CD4-positive, alpha-beta T cell treated with Interleukin-4 for 1 hour (primary cell): ENCODE data around the gene NUBPL.
"Not testable (repeated sequence)": the region's sequence is repeated elsewhere in the genome, so short reads cannot be mapped to it uniquely, and the experiment has no call there.

Experiments
- DNase-seq, 2 donors: peaks; one replicate each; pipeline ENCODE4 v3.0.0-alpha.2; 2020 to 2022

Gene NUBPL

DNA sequence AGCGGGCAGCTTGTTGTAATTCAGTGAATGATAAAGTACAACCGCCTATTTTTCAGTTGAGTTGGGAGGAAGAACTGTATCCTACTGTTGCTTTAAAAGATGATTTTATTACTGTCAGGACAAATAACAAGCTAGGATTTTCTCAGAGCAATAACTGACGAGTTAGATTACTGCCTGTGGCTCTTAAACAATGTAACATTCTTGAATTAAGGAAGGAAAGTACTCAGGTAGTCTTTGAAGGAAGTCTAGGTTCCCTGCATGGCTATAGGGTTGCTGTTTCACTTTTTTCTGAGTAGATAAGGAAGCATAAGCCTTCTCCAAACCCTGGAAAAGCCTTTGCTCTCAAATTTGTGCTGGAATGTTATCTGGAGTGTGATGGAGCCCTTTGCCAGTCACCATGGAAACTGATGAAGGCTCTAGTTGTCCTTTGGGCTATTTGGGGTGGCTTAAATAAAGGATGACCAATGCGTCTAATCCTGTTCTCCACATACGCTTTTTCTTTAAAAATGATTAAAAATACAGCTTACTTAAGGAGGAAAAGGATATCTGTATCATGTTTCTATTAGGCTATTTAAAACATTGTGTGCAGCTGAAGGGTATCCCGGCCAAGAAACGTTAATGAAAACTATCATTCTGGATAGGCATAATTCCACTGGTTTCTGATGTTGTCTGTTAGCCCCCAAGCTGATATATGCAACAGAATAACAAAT, 17.7 kb downstream of the NUBPL start:
- no peak for DNase-seq

DNA sequence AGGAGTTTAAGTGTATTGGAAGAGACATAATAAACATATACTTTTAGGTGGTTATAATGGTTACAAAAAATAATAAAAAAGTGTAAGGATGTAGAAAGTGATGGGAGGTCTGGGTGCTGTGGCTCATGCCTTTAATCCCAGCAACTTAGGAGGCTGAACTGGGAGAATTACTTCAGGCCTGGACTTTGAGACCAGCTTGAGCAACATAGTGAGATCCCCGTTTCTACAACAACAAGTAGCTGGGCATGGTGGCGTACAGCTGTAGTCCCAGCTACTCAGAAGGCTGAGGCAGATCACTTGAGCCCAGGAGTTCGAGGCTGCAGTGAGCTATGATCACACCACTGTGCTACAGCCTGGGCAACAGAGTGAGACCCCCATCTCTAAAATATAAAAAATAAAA, 19.0 kb downstream of the NUBPL start:
- DNase-seq = no peak

DNA sequence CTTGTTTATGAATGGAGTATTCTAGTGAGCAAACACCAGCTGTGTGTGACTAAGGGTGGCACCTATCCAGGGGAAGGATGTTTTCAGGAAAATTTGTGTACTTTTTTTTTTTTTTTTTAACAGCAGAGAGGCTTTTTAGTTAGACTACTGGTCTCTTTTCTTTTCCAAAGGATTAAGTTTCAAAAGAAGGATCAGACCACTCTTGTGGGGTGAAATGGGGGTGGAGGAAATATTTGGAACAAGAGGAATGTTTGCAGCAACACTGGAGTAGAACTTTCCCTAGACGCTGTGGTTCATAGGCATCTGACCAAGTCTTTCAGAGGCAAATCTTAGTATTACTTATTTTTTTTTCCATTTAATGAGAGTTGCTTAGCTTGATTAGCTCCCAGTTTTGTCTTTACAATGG, 21.1 kb downstream of the NUBPL start:
- no peak for DNase-seq

DNA sequence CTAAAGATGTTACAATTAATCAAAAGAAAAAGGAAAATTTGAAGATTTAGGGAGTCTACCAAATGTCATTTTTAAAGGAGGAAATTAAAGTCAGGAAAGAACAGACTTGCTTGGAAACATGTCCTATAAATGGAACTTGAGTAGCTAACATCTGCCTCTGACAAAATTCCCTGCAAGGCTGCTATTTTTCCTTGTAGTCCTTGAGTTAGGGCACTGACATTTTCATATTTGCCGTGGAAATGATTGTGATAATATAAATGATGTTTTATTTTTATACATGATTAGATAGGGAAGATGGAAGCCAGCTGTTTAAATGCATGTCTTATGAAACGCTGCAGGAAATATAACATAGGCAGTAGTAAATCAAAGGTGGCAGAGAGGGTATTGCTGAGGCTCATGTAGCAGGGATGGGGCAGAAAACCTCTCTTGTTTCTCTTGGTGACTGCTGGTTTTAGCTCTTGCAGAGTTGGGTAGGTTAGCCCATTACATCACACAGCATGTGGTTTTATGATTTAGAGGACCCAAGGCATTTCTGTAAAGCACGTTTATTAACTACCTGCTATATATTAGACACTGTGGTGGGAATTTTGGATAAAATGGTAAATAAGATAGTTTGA, 21.7 kb downstream of the NUBPL start:
- no peak for DNase-seq

DNA sequence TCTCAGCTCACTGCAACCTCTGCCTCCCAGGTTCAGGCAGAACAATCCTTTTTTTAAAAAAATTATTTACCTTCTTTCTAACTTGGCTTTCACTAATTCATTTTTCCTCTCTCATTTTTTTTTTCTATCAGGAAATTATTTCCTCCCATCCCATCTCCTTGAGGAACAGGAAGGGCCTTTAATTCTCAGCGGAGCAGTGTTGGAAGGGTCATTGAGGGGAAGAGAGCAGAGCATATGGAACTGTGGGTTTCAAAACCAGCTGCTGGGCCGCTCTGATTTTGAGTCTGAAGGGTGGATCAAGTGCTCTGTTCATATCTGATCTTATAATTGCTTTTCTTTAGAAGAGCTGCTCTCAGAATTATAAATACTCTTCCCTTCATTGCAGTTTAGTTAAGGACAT, 29.0 kb downstream of the NUBPL start:
- DNase-seq = no peak

DNA sequence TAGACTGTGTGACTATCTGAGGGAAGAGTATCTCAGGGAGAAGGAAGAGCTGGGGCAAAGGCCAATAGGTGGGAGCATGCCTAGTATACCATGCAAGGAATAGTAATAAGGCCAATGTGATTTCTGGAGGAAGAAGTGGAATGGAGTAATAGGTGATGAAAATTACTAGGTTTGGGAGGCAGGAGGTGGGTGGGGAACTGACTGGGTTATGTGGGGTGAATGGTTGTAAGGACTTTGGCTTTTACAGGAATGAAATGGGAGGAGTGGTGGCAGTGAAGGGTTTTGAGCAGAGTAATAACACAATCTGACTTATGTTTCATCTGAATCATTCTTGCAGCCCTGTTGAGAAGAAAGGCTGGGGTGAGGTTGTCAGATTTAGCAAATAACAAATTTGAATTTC, 30.9 kb downstream of the NUBPL start:
- no peak for DNase-seq

DNA sequence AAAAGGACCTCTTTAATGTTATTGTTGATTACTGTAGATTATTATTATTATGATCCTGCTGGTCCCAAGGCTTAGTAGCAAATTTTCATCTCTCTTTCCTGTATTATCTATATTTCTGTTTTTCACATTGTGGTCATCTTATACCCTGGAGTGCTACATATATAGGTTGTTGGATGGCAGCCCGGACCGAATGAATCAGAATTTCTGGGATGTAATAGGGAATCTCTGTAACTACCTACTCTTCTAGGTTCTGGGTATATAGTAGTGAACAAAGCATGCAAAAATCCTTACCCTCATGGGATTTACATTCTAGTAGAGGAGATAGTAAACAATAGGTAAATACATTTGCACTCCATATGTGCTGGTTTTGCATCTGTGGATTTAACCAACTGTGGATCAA, 31.4 kb downstream of the NUBPL start:
- DNase-seq = no peak

DNA sequence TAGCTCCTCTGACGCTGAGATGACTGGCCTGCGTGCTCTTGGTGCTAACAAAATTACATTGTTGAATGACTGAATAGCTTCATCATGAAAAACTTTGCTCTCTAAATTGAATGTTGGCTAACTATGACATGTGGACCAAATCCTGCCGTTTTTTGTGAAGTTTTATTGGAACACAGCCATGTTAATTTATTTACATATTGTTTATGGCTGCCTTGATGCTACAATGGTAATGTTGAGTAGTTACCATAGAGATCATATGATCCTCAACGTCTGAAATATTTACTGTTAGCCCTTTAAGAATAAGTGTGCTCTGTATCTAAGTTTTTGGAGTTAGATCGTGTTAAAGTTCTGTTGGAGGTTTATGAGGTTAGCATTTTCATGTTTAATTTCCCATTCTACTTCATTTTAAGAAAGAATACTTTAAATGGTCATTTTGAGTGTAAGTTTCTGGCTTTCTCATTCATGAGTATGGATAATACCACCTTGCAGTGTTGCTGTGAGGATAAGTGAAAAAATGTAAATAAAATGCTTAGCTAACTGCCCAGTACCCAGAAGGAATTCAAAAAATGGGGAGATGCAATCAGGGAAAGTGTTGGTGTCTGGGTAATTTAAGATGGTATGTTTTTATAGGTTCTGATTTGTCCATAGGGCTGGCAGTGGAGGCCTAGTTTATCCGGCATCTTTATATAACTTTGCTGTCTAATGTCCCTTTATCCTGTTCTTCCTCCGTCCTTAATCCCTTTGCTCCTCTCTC, 35.3 kb downstream of the NUBPL start:
- no peak for DNase-seq

DNA sequence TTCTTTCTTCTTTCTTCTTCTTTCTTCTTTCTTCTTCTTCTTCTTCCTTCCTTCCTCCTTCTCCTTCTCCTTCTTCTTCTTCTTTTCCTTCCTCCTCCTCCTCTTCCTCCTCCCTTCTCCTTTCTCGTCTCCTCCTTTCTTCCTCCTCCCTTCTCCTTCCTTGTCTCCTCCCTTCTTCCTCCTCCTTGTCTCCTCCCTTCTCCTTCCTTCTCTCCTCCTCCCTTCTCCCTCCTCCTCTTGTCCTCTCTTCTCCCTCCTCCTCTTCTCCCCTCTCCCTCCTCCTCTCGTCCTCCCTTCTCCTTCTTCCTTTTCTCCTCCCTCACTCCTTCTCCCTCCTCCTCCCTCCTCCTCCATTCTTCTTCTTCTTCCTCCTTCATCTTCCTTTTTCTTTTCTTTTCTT, 44.5 kb downstream of the NUBPL start:
- no peak for DNase-seq

DNA sequence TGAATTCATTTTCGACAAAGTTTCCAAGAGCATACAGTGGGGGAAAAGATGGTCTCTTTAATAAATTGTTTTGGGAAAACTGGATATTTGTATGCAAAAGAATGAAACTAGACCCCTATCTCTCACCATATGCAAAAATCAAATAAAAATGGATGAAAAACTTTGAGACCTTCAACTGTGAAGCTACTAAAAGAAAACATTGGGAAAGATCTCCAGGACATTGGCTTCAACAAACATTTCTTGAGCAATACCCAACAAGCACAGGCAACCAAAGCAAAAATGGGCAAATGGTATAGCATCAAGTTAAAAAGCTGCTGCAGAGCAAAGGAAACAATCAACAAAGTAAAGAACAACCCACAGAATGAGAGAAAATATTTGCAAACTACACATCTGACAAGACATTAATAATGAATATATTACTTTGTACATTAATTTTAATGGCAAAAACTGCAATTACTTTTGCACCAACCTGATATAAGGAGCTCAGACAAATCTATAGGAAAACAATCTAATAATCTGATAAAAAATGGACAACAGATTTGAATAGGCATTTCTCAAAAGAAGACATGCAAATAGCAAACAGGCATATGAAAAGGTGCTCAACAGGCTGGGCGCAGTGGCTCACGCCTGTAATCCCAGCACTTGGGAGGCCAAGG, 50.7 kb downstream of the NUBPL start:
- DNase-seq = no peak

DNA sequence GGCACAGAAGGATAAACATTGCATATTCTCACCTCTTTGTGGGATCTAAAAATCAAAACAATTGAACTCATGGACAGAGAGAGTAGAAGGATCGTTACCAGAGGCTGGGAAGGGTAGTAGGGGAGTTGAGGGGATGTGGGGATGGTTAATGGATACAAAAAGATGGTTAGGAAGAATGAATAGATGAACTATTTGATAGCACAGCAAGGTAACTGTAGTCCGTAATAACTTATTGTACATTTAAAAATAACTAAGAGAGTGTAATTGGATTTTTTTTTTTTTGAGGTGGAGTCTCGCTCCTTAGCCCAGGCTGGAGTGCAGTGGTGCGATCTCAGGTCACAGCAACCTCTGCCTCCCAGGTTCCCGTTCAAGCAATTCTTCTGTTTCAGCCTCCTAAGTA, 52.0 kb downstream of the NUBPL start:
- DNase-seq = no peak

DNA sequence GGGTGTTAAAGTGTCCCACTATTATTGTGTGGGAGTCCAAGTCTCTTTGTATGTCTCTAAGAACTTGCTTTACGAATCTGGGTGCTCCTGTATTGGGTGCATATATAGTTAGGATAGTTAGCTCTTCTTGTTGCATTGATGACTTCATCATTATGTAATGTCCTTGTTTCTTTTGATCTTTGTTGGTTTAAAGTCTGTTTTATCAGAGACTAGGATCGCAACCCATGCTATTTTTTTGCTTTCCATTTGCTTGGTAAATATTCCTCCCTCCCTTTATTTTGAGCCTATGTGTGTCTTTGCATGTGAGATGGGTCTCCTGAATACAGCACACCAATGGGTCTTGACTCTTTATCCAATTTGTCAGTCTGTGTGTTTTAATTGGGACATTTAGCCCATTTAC, 57.7 kb downstream of the NUBPL start:
- DNase-seq = not testable (repeated sequence)

DNA sequence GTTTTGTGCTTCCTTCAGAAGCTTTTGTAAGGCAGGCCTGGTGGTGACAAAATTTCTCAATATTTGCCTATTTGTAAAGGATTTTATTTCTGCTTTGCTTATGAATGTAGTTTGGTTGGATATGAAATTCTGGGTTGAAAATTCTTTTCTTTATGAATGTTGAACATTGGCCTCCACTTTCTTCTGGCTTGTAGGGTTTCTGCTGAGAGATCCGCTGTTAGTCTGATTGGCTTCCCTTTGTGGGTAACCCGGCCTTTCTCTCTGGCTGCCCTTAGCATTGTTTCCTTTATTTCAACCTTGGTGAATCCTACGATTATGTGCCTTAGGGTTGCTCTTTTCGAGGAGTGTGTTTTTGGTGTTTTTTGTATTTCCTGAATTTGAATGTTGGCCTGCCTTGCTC, 58.2 kb downstream of the NUBPL start:
- DNase-seq = no peak

DNA sequence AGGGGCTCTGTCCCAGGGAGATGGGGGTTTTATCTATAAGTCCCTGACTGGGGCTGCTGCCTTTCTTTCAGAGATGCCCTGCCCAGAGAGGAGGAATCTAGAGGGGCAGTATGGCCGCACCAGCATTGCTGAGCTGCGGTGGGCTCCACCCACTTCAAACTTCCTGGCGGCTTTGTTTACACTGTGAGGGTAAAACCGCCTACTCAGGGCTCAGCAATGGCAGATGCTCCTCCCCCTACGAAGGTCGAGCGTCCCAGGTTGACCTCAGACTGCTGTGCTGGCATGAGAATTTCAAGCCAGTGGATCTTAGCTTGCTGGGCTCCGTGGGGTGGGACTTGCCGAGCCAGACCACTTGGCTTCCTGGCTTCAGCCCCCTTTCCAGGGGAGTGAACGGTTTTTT, 59.7 kb downstream of the NUBPL start:
- not testable (repeated sequence) for DNase-seq

DNA sequence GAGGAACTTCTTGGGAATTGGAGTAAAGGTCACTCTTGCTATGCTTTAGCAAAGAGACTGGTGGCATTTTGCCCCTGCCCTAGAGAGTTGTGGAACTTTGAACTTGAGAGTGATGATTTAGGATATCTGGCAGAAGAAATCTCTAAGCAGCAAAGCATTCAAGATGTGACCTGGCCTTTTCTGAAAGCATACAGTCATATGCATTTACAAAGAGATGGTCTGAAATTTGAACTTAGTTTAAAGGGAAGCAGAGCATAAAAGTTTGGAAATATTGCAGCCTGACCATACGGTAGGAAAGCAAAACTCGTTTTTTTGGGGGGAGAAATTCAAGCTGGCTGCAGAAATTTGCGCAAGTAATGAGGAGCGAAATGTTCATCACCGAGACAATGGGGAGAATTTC, 60.9 kb downstream of the NUBPL start:
- DNase-seq = no peak

DNA sequence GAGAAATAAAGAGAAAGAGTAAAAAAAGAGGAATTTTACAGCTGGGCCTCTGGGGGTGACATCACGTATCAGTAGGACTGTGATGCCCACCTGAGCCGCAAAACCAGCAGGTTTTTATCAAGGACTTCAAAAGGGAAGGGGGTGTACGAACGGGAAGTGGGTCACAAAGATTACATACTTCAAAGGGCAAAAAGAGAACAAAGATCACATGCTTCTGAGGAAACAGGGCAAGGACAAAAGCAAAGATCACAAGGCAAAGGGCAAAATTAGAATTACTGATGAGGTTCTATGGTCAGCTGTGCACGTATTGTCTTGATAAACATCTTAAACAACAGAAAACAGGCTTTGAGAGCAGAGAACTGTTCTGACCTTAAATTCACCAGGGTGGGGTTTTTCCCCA, 91.7 kb downstream of the NUBPL start:
- DNase-seq = not testable (repeated sequence)

DNA sequence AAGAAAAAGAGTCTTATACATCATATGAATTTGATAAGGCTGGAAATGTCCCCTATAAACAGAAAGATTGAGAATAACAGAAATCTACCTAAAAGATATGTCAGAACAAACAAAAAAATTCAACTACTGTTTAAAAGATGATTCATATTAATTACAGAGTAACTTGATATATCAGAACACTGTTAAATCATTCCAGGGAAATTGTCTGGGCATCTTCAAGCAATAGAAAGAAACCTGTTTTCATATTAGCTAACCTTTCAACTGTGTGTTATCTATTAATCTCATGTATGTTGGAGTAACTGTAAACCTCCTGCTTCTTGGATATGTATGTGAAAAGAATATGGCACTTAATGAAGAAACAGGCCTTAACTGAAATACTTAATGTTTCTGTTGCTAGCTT, 96.7 kb downstream of the NUBPL start:
- no peak for DNase-seq

DNA sequence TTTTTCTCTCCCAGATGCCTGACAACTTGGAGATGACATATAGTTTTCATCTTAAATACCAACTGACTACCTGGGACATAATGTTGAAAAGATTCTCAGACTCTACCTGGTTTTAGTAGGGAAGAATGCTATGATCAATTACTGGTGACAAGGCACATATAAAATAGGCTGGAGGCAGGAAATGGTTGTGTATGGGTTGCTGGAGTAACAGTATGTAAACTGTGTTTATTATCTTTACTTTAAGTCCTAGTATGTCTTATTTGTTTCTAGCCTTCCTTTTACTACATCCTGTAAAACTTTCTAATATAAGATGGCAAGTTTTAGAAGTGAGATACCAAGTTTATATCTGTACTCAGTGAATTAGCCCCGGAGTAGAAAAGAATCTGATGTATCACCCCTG, 98.1 kb downstream of the NUBPL start:
- DNase-seq = no peak

DNA sequence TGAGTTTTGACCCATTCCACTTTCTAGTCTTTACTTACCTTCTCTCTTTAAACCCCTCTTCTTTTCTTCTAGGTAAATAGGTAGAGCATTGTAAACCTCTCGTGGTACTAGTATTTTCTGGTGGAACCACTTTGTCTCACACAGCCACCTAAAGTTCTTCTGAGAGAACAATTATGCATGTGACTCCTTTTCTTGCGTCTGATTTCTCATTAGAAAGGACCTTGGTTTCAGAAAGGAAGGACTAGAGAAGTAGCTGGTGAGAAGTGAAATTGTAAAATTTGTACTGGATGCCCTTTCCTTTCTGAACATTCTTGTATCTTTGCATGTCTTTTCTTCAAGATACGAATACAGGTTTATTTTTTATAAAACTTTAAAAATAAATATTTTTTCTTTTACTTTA, 99.0 kb downstream of the NUBPL start:
- no peak for DNase-seq

DNA sequence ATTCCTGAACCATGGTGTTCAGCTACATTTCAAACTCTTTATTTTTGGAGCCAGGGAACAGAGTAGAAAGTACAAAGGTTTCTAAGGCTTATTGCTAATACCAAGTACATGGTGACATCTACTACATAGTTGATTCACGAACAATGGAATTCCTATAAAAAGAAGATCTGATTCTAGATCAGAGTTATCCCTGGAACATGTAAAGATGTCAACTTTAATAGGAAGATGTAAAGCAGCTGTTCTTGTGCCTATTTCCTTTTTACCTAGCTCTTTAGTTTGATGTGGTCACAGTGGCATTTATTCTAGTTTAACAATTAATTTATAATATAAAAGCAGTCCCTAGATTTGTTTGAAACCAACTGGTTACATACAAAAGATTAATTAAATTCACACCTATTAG, 99.5 kb downstream of the NUBPL start:
- DNase-seq = no peak

DNA sequence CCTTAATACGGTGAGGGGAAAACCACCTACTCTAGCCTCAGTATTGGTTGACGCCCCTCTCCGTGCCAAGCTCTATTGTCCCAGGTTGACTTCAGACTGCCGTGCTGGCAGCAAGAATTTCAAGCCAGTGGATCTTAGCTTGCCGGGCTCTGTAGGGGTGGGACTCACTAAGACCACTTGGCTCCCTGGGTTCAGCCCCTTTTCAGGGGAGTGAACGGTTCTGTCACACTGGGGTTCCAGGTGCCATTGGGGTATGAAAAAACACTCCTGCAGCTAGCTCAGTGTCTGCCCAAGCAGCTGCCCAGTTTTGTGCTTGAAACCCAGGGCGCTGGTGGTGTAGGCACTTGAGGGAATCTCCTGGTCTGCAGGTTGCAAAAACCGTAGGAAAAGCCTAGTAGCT, 107.1 kb downstream of the NUBPL start:
- no peak for DNase-seq

DNA sequence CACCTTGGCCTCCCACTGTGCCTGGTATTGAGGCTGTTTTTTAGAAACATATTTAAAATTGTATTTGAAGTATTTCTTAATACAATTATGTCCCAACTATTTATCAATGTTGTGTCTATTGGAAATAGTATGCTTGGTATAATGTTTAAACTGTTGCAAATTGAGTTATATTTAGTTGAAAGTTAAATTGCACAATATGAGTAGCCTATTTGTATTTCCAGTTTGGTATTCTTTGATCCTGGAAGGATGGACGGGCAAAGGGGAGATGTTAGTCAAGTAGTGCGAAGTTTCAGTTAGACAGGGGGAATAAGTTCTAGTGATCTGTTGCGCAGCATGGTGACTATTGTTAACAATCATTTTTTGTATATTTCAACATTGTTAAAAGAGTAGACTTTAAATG, 111.5 kb downstream of the NUBPL start:
- no peak for DNase-seq

DNA sequence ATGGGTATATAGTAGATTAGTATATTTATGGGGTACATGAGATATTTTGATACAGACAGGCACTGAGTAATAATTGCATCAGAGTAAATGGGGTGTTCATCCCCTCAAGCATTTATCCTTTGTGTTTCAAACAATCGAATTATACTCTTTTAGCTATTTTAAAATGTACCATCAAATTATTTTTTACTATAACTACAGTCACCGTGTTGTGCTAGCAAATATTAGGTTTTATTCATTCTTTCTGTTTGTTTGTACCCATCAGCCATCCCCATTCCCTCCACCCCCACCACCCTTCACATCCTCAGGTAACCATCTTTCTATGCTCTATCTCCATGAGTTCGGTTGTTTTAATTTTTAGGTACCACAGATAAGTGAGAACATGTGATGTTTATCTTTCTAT, 115.8 kb downstream of the NUBPL start:
- DNase-seq = no peak

DNA sequence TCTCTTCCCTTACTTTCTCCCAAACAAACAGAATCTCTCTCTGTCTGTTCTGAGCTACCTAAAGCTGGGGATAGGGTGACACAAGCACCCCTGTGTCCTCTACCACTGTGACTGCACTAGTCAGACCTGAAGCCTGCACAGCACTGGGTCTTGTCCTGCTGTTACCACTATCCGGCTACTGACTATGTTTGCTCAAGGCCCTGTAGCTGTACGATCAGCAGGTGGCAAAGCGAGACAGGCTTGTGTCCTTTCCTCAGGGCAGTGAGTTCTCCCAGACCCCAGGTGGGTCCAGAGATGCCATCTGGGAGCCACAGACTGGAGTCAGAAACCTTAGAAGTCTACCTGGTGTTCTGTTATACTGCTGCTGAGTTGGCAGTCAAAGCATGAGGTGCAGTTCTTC, 116.4 kb downstream of the NUBPL start:
- no peak for DNase-seq
